Esophagus squamous epithelium (tissue), 4 donors: ENCODE results near the gene RASAL2.

ENCODE experiments used
- POLR2A ChIP-seq, 4 donors: fragments of 450-650 bp; IDR thresholded peaks; one replicate each; pipeline ENCODE4 v1.6.1; 2017; ENCODE audit warnings: antibody characterized with exemption in 4 of 4, mild to moderate bottlenecking in 4 of 4, moderate library complexity in 3 of 4
- TF ChIP-seq, protein P1 (sequence below), 6 experiments: fragments of 450-650 bp in 4 of 6; fragments of 200-600 bp in 2 of 6; sonication (generic) in 2 of 6; IDR thresholded peaks; one replicate each; pipeline ENCODE4 v1.5.1; 2016 to 2019; ENCODE audit warnings: antibody characterized with exemption in 6 of 6, mild to moderate bottlenecking in 4 of 6, moderate library complexity in 4 of 6

DNA sequence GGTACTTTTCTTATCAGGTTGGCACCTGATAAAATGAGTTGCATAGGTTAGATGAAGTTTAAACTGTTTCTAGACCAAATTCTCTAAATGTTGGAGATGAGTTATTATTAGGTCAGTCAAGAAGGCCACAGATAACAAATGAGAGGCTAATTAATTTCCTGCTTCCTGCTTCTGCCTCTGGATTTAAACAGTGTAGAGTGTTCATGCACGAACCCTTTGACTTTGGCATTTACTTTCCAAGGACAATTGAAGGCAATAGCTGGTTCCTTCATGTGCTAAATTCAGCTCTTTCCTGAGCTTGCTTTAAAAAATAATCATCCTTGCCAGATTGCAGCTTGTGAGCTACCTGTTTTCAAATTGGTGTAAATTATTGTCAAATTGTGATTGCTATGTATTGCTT is 80.6 kb downstream of the RASAL2 start:
- TF ChIP-seq, protein P1, sequence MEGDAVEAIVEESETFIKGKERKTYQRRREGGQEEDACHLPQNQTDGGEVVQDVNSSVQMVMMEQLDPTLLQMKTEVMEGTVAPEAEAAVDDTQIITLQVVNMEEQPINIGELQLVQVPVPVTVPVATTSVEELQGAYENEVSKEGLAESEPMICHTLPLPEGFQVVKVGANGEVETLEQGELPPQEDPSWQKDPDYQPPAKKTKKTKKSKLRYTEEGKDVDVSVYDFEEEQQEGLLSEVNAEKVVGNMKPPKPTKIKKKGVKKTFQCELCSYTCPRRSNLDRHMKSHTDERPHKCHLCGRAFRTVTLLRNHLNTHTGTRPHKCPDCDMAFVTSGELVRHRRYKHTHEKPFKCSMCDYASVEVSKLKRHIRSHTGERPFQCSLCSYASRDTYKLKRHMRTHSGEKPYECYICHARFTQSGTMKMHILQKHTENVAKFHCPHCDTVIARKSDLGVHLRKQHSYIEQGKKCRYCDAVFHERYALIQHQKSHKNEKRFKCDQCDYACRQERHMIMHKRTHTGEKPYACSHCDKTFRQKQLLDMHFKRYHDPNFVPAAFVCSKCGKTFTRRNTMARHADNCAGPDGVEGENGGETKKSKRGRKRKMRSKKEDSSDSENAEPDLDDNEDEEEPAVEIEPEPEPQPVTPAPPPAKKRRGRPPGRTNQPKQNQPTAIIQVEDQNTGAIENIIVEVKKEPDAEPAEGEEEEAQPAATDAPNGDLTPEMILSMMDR (IDR thresholded peaks at IDR 0.05) = no peak
- no peak for TF ChIP-seq POLR2A (IDR thresholded peaks at IDR 0.05)
